ENCODE data around the gene ZNF549. TPM values are rescaled to one million over a fixed set of nuclear protein-coding genes. Genes with fewer than 3 reads are reported as not detected.

ZNF549 gene
- total RNA-seq, 1 experiment from 2014 or later: not detected

DNA sequence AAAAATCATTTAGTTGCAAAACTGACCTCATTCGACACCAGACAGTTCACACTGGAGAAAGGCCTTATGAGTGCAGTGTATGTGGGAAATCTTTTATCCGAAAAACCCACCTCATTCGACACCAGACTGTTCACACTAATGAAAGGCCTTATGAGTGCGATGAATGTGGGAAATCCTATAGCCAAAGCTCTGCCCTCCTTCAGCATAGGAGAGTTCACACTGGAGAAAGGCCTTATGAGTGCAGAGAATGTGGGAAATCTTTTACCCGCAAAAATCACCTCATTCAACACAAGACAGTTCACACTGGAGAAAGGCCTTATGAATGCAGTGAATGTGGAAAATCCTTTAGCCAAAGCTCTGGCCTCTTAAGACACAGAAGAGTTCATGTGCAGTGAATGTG lies 79.8 kb downstream of the ZNF549 start:
- ChIA-PET POLR2A (no interaction called here), CTCF (no interaction called here), RAD21 (ENCODE audit: low non-redundant PET in 1 of 2, low total read pairs in 2 of 2, uncharacterized antibody in 2 of 2, unreplicated experiment in 2 of 2) (no interaction called here)
- Histone ChIP-seq H3K27me3 (ENCODE audit: insufficient read depth, low read length) (no peaks in the 10 kb centered on the region), H3K9ac (ENCODE audit: low read length) (no peak overlapping the region), H3K79me2 (ENCODE audit: insufficient read depth, low read length) (no peaks in the 10 kb centered on the region), H3K4me3 (replicated peaks in 1 of 2; ENCODE audit: low read depth in 1 of 2, low read length in 2 of 2) (no peak overlapping the region), H3K27ac (ENCODE audit: low read depth, low read length) (no peak overlapping the region), H4K20me1 (ENCODE audit: insufficient read depth) (no peaks in the 10 kb centered on the region), H3K4me1 (ENCODE audit: control insufficient read depth in 1 of 2, insufficient read depth in 2 of 2, low read length in 2 of 2) (no peaks in the 10 kb centered on the region), H3K36me3 (ENCODE audit: control insufficient read depth in 1 of 2, insufficient read depth in 2 of 2, low read length in 2 of 2) (peaks cover 3 to 19% of the 10 kb centered on the region in 2 experiments; a peak in 3 of 4 replicates), H2AFZ (ENCODE audit: low read depth, low read length, poor library complexity, severe bottlenecking) (no peak overlapping the region), H3K9me2 (ENCODE audit: insufficient read depth) (no peaks in the 10 kb centered on the region), H3K4me2 (ENCODE audit: low read length) (no peak overlapping the region), H3K9me3 (ENCODE audit: control insufficient read depth in 1 of 2, insufficient read depth in 1 of 2, low read depth in 1 of 2, low read length in 2 of 2) (peaks cover 15 to 19% of the 10 kb centered on the region in 2 experiments; a peak in 2 of 4 replicates)
- TF ChIP-seq FOSL1 (IDR thresholded peaks at IDR 0.05; ENCODE audit: low read depth) (no peak), SP1 (IDR thresholded peaks at IDR 0.05; ENCODE audit: low read depth) (no peak), ZNF274 (IDR thresholded peaks at IDR 0.05; ENCODE audit: low read depth, low read length) (no peak), EZH2phosphoT487 (IDR thresholded peaks at IDR 0.05; ENCODE audit: borderline replicate concordance) (no peak), EGR1 (IDR thresholded peaks at IDR 0.05; ENCODE audit: low read depth) (no peak), EZH2 (IDR thresholded peaks at IDR 0.05) (no peak), POLR2AphosphoS5 (IDR thresholded peaks at IDR 0.05; ENCODE audit: low read depth, low read length) (no peak), TCF7L2 (IDR thresholded peaks at IDR 0.05; ENCODE audit: borderline replicate concordance, extremely low read depth, insufficient read depth, insufficient read length) (no peak), SRF (IDR thresholded peaks at IDR 0.05; ENCODE audit: low read depth) (no peak), JUND (IDR thresholded peaks at IDR 0.05) (no peak), MAX (IDR thresholded peaks at IDR 0.05) (no peak), ATF3 (IDR thresholded peaks at IDR 0.05) (no peak), CEBPB (IDR thresholded peaks at IDR 0.05; ENCODE audit: low read depth) (no peak), CBX3 (IDR thresholded peaks at IDR 0.05; ENCODE audit: low read depth) (no peak), SIN3A (IDR thresholded peaks at IDR 0.05; ENCODE audit: low read depth) (no peak), CTCF (IDR thresholded peaks at IDR 0.05 in 2 of 3, conservative IDR thresholded peaks at IDR 0.05 in 1 of 3; ENCODE audit: borderline replicate concordance in 1 of 3, insufficient read depth in 1 of 3, low read depth in 2 of 3, low read length in 2 of 3) (no peak)
- TF ChIP-seq, protein P1, sequence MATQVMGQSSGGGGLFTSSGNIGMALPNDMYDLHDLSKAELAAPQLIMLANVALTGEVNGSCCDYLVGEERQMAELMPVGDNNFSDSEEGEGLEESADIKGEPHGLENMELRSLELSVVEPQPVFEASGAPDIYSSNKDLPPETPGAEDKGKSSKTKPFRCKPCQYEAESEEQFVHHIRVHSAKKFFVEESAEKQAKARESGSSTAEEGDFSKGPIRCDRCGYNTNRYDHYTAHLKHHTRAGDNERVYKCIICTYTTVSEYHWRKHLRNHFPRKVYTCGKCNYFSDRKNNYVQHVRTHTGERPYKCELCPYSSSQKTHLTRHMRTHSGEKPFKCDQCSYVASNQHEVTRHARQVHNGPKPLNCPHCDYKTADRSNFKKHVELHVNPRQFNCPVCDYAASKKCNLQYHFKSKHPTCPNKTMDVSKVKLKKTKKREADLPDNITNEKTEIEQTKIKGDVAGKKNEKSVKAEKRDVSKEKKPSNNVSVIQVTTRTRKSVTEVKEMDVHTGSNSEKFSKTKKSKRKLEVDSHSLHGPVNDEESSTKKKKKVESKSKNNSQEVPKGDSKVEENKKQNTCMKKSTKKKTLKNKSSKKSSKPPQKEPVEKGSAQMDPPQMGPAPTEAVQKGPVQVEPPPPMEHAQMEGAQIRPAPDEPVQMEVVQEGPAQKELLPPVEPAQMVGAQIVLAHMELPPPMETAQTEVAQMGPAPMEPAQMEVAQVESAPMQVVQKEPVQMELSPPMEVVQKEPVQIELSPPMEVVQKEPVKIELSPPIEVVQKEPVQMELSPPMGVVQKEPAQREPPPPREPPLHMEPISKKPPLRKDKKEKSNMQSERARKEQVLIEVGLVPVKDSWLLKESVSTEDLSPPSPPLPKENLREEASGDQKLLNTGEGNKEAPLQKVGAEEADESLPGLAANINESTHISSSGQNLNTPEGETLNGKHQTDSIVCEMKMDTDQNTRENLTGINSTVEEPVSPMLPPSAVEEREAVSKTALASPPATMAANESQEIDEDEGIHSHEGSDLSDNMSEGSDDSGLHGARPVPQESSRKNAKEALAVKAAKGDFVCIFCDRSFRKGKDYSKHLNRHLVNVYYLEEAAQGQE (IDR thresholded peaks at IDR 0.05; ENCODE audit: low read depth): no peak
- DNase-seq (ENCODE audit: low read depth, low spot score): no peak
- BruUV-seq (replicated peaks): no TSS peak
- no peak for ATAC-seq
- intact Hi-C loops (cut with micrococcal nuclease): no loop called here
